IMR-90 (cell line): ENCODE measurements around the gene TNN.

Experiments used
- CEBPB ChIP-seq: IDR thresholded peaks from 2 replicates; pipeline ENCODE4 v1.6.1; 2012; ENCODE audit warnings: low read depth, low read length, improper control_type of control experiment
- POLR2A ChIP-seq: IDR thresholded peaks from 2 replicates; pipeline ENCODE4 v1.6.1; 2012; ENCODE audit warnings: mild to moderate bottlenecking, low read depth, low read length
- RAD21 ChIP-seq: IDR thresholded peaks from 2 replicates; pipeline ENCODE4 v1.6.1; 2012; ENCODE audit warnings: low read length, improper control_type of control experiment
- RCOR1 ChIP-seq: IDR thresholded peaks from 2 replicates; pipeline ENCODE4 v1.6.1; 2012; ENCODE audit warnings: mild to moderate bottlenecking, low read length, improper control_type of control experiment; ENCODE audit not compliant: insufficient replicate concordance
- USF2 ChIP-seq: fragments of 150-350 bp; IDR thresholded peaks from 2 replicates; pipeline ENCODE4 v1.6.1; 2017; ENCODE audit warnings: mild to moderate bottlenecking, antibody characterized with exemption, low read length, low read depth
- TF ChIP-seq, protein P1 (sequence below): conservative IDR thresholded peaks from 2 replicates; pipeline ENCODE4 v1.5.1; 2012; ENCODE audit warnings: mild to moderate bottlenecking, low read depth, low read length, improper control_type of control experiment

- TF ChIP-seq, protein P1, sequence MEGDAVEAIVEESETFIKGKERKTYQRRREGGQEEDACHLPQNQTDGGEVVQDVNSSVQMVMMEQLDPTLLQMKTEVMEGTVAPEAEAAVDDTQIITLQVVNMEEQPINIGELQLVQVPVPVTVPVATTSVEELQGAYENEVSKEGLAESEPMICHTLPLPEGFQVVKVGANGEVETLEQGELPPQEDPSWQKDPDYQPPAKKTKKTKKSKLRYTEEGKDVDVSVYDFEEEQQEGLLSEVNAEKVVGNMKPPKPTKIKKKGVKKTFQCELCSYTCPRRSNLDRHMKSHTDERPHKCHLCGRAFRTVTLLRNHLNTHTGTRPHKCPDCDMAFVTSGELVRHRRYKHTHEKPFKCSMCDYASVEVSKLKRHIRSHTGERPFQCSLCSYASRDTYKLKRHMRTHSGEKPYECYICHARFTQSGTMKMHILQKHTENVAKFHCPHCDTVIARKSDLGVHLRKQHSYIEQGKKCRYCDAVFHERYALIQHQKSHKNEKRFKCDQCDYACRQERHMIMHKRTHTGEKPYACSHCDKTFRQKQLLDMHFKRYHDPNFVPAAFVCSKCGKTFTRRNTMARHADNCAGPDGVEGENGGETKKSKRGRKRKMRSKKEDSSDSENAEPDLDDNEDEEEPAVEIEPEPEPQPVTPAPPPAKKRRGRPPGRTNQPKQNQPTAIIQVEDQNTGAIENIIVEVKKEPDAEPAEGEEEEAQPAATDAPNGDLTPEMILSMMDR, result no peak
- no peak for TF ChIP-seq CEBPB
- TF ChIP-seq POLR2A, result no peak
- no peak for TF ChIP-seq USF2
- TF ChIP-seq RCOR1, result no peak
- no peak for TF ChIP-seq RAD21
Observed at GRCh38 chr1:175099916-175100315, 32.3 kb downstream of the TNN start.
